ENCODE results near the gene PTPN1.

The PTPN1 gene

DNA sequence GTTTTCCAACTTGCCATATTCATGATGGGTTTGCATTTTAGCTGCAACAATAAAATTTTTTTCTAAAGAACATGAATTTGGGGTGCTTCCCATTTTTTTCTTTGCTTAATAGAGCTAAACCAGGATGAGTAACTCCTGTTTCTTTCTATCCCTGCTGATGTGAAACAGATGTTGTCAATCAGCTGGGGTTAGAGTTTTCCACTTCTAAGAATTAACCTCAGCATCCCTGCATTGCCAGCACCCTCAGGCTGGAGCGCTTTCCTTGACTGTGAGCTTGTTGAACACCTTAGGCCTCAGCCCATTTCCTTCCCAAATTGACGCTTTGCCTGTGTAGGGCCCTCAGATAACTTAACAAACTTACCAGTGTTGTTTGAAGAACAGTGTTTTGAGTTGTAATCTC lies 74.5 kb downstream of the PTPN1 start:
- peaks cover 19% of the 10 kb centered on the region for H3K4me1 ChIP-seq (ENCODE audit: insufficient read depth, low read length, severe bottlenecking)
- no peaks in the 10 kb centered on the region for H3K27me3 ChIP-seq (ENCODE audit: insufficient read depth, low read length)
- H4K20me1 ChIP-seq (ENCODE audit: insufficient read depth, low read length): no peaks in the 10 kb centered on the region
- H3K27ac ChIP-seq (ENCODE audit: low read depth, low read length, poor library complexity, severe bottlenecking): no peak overlapping the region
- H3F3A ChIP-seq (ENCODE audit: insufficient read depth, low read length): no peaks in the 10 kb centered on the region
- H3K79me2 ChIP-seq (ENCODE audit: insufficient read depth, low read length): no peaks in the 10 kb centered on the region
- H3K36me3 ChIP-seq (ENCODE audit: insufficient read depth, low read length): peaks cover 51% of the 10 kb centered on the region
- no peak overlapping the region for H3K9ac ChIP-seq (ENCODE audit: low read length)
- TF ChIP-seq, protein P1, sequence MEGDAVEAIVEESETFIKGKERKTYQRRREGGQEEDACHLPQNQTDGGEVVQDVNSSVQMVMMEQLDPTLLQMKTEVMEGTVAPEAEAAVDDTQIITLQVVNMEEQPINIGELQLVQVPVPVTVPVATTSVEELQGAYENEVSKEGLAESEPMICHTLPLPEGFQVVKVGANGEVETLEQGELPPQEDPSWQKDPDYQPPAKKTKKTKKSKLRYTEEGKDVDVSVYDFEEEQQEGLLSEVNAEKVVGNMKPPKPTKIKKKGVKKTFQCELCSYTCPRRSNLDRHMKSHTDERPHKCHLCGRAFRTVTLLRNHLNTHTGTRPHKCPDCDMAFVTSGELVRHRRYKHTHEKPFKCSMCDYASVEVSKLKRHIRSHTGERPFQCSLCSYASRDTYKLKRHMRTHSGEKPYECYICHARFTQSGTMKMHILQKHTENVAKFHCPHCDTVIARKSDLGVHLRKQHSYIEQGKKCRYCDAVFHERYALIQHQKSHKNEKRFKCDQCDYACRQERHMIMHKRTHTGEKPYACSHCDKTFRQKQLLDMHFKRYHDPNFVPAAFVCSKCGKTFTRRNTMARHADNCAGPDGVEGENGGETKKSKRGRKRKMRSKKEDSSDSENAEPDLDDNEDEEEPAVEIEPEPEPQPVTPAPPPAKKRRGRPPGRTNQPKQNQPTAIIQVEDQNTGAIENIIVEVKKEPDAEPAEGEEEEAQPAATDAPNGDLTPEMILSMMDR (IDR thresholded peaks at IDR 0.05; ENCODE audit: low read length): no peak
- no peak for TF ChIP-seq EZH2 (IDR thresholded peaks at IDR 0.05; ENCODE audit: borderline replicate concordance, low read length)
- H3K4me3 ChIP-seq (ENCODE audit: low read depth, low read length, poor library complexity, severe bottlenecking): no peak overlapping the region
- no peaks in the 10 kb centered on the region for H3K9me3 ChIP-seq (ENCODE audit: low read length)
- H3K9me2 ChIP-seq (ENCODE audit: low read depth, low read length): no peaks in the 10 kb centered on the region
- no peak overlapping the region for H3K4me2 ChIP-seq (ENCODE audit: low read length)
- no peak overlapping the region for H2AFZ ChIP-seq (ENCODE audit: low read length)

DNA sequence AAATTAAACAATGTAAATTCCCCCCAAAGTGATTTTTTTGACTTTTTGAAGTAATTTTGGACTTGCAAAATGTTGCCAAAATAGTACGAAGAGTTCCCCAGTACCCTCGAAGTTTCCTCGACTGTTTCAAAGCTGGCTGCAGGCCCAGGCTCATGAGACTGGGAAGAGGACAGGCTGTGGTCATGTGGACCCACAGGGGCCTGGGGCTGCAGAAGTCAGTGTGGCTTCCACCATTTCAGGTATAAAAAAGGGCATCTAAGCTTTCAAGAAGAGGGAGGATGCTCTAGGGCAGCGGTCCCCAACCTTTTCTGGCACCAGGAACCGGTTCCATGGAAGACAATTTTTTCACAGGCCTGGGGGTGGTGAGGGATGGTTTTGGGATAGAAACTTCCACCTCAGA lies 75.0 kb downstream of the PTPN1 start:
- no peak overlapping the region for H2AFZ ChIP-seq (ENCODE audit: low read length)
- H3F3A ChIP-seq (ENCODE audit: insufficient read depth, low read length): no peaks in the 10 kb centered on the region
- TF ChIP-seq, protein P1 (IDR thresholded peaks at IDR 0.05; ENCODE audit: low read length): no peak
- H3K9ac ChIP-seq (ENCODE audit: low read length): no peak overlapping the region
- peaks cover 19% of the 10 kb centered on the region for H3K4me1 ChIP-seq (ENCODE audit: insufficient read depth, low read length, severe bottlenecking)
- no peaks in the 10 kb centered on the region for H3K9me3 ChIP-seq (ENCODE audit: low read length)
- H3K27me3 ChIP-seq (ENCODE audit: insufficient read depth, low read length): no peaks in the 10 kb centered on the region
- no peak overlapping the region for H3K27ac ChIP-seq (ENCODE audit: low read depth, low read length, poor library complexity, severe bottlenecking)
- H3K4me2 ChIP-seq (ENCODE audit: low read length): no peak overlapping the region
- no peaks in the 10 kb centered on the region for H3K79me2 ChIP-seq (ENCODE audit: insufficient read depth, low read length)
- H3K36me3 ChIP-seq (ENCODE audit: insufficient read depth, low read length): peaks cover 48% of the 10 kb centered on the region
- no peak overlapping the region for H3K4me3 ChIP-seq (ENCODE audit: low read depth, low read length, poor library complexity, severe bottlenecking)
- H4K20me1 ChIP-seq (ENCODE audit: insufficient read depth, low read length): no peaks in the 10 kb centered on the region
- H3K9me2 ChIP-seq (ENCODE audit: low read depth, low read length): no peaks in the 10 kb centered on the region

DNA sequence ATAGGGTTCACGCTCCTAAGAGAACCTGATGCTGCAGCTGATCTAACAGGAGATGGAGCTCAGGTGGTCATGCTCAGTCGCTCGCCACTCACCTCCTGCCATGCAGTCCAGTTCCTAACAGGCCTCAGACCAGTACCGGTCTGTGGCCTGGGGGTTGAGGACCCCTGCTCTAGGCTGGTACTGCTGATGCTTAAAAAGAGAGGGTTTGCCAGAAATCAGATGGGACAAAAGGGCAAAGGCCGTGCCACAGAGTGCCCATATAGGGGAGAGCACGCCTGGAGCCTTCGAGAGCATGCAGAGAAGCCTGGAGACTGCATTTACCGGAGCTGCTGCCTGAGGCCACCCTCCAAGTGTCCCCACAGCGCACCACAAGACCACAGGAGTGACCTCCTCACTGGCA lies 75.5 kb downstream of the PTPN1 start:
- H3K9ac ChIP-seq (ENCODE audit: low read length): no peak overlapping the region
- TF ChIP-seq, protein P1 (IDR thresholded peaks at IDR 0.05; ENCODE audit: low read length): no peak
- H3K4me2 ChIP-seq (ENCODE audit: low read length): no peak overlapping the region
- H3K27ac ChIP-seq (ENCODE audit: low read depth, low read length, poor library complexity, severe bottlenecking): no peak overlapping the region
- no peaks in the 10 kb centered on the region for H3K79me2 ChIP-seq (ENCODE audit: insufficient read depth, low read length)
- H3K9me2 ChIP-seq (ENCODE audit: low read depth, low read length): no peaks in the 10 kb centered on the region
- peaks cover 19% of the 10 kb centered on the region for H3K4me1 ChIP-seq (ENCODE audit: insufficient read depth, low read length, severe bottlenecking)
- peaks cover 43% of the 10 kb centered on the region for H3K36me3 ChIP-seq (ENCODE audit: insufficient read depth, low read length)
- no peaks in the 10 kb centered on the region for H3K27me3 ChIP-seq (ENCODE audit: insufficient read depth, low read length)
- H4K20me1 ChIP-seq (ENCODE audit: insufficient read depth, low read length): no peaks in the 10 kb centered on the region
- H3F3A ChIP-seq (ENCODE audit: insufficient read depth, low read length): no peaks in the 10 kb centered on the region
- H3K4me3 ChIP-seq (ENCODE audit: low read depth, low read length, poor library complexity, severe bottlenecking): no peak overlapping the region
- H2AFZ ChIP-seq (ENCODE audit: low read length): no peak overlapping the region
- H3K9me3 ChIP-seq (ENCODE audit: low read length): no peaks in the 10 kb centered on the region
